GM13976 (cell line): ENCODE measurements around the gene RAB11FIP2.
A peak's percentile ranks its signal among the peaks of the same experiment; 100 is the strongest.

Experiments used
- DNase-seq: peaks from one replicate; pipeline ENCODE4 v3.0.0; 2012; ENCODE audit warnings: low spot score
- CTCF ChIP-seq: IDR thresholded peaks from 2 replicates; pipeline ENCODE4 v1.5.1; 2012; ENCODE audit warnings: borderline replicate concordance, mild to moderate bottlenecking; ENCODE audit not compliant: insufficient read depth; ENCODE audit errors: extremely low read depth, missing control alignments, control extremely low read depth
- in situ Hi-C: fragments of 300-500 bp; cut with MboI; formaldehyde crosslinking; loops from one replicate; pipeline ENCODE4 v1.12.0; 2022; ENCODE audit warnings: low sequenced_read_pairs, mixed read lengths, inconsistent platforms; ENCODE audit not compliant: unreplicated experiment

The RAB11FIP2 gene

GRCh38 chr10:118028619-118029018 lies 18.1 kb downstream of the RAB11FIP2 start:
- TF ChIP-seq CTCF: no peak
- in situ Hi-C loops: no loop called here
- peak; percentile 20 for DNase-seq

GRCh38 chr10:118027397-118027796 lies 19.3 kb downstream of the RAB11FIP2 start:
- in situ Hi-C loops: no loop called here
- DNase-seq: no peak

GRCh38 chr10:118026936-118027335 lies 19.8 kb downstream of the RAB11FIP2 start:
- TF ChIP-seq CTCF: no peak
- in situ Hi-C loops: no loop called here

More at GRCh38 chr10:118027397-118027796, 19.3 kb downstream of the RAB11FIP2 start:
- no peak for TF ChIP-seq CTCF

GRCh38 chr10:118020365-118020764 lies 26.4 kb downstream of the RAB11FIP2 start:
- in situ Hi-C loops: no loop called here
- no peak for TF ChIP-seq CTCF
- DNase-seq: no peak

More at GRCh38 chr10:118026936-118027335, 19.8 kb downstream of the RAB11FIP2 start:
- no peak for DNase-seq

- in situ Hi-C loops: no loop called here
- TF ChIP-seq CTCF: no peak
- no peak for DNase-seq
These were observed 28.9 kb downstream of the RAB11FIP2 start for GRCh38 chr10:118017850-118018249.

GRCh38 chr10:118017071-118017740 lies 29.5 kb downstream of the RAB11FIP2 start:
- no peak for TF ChIP-seq CTCF
- DNase-seq: no peak
- in situ Hi-C loops: no loop called here
